ENCODE data around the gene LRRTM3.

LRRTM3 gene

GRCh38 chr10:66940965-66941364 lies 15.1 kb downstream of the LRRTM3 start:
- DNase-seq, result no peak

GRCh38 chr10:66941491-66941890 lies 15.7 kb downstream of the LRRTM3 start:
- no peak for DNase-seq

DNA sequence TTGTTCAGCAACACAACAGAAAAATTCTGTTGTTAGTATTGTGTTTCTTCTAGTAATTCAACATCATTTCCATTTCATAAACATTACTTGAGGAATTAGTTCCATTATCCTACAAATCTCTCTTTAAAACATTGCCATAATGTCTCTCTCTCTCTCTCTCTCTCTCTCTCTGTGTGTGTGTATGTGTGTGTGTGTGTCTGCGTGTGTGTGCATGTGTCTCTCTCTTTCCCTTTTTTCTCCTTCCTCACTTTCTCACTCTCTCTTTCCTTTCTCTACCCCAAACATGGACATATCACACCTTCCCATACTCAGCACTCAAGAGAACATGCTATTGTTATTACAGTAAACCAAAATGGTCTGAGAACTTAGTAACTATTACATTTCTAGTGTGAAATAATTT lies 16.6 kb downstream of the LRRTM3 start:
- no peak for DNase-seq

GRCh38 chr10:66943590-66943989 lies 17.8 kb downstream of the LRRTM3 start:
- no peak for DNase-seq

GRCh38 chr10:66951896-66952295 lies 26.1 kb downstream of the LRRTM3 start:
- no peak for DNase-seq

GRCh38 chr10:66958466-66958865 lies 32.6 kb downstream of the LRRTM3 start:
- no peak for DNase-seq

DNA sequence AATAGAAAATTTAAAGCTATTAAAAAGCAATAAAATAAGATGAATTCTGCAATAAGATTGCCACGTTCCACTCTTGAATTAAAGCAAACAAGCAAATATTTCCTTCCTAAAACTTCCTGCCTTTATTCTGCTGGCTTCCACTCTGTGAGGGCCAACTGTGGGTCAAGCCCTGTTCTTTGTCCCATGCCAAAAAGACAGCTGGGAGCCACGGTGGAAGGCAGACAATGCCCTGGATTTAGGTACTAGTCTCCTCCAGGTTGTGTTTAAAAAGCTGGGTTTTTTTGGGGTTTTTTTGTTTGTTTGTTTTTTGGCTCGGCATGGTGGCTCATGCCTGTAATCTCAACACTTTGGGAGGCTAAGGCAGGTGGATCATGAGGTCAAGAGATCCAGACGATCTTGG lies 39.1 kb downstream of the LRRTM3 start:
- no peak for DNase-seq

GRCh38 chr10:66980246-66980815 lies 54.5 kb downstream of the LRRTM3 start:
- no peak for DNase-seq

DNA sequence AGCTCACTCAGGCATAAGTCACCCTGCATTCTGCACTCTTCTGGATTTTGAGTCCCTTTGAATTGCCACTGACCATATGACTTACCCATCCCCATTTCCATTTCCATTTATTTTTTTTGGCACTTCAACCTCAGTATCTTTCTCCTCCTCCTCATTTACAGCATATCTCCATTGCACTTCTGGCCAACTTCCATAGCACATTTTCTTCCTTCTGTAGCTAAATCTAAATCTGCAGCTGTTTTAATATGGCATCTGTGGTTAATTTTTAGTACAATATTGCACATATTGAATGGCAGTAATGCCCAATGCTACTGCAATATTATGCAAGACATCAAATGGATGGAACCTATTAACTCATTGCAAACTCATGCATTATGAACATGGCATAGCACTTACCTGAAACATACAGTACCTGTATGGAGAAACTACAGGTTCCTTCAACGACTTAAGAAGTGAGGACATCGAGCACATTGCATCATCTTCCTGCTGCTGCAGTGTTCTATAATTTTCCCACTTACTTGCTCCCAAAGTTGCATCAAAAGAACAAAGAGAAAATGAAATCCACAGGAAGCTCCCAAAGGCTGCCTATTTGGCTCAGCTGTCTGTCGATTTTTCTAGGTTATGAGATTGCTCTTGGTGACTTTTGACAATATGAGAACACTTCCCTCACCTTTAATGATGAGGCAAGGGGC lies 55.7 kb downstream of the LRRTM3 start:
- DNase-seq, result no peak

DNA sequence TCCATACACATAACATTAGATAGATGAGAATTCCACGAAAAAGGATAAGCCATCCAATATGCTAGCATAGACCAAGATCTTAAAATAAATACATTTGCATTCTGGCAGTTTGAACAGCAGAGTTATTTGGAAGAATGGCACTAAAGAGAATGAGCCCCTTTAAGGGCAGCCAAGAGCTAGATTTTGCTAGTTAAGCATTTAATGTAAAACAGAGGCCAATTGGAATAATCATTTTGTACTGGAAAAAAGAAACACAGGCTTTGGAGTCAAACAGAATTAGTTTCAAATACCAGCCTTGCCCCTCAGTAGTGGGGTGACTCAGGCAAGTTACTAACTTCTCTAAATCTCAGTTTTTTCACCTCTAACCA lies 56.2 kb downstream of the LRRTM3 start:
- DNase-seq, result no peak

- DNase-seq, result no peak
Observed at GRCh38 chr10:66982792-66983474, 57.1 kb downstream of the LRRTM3 start.

DNA sequence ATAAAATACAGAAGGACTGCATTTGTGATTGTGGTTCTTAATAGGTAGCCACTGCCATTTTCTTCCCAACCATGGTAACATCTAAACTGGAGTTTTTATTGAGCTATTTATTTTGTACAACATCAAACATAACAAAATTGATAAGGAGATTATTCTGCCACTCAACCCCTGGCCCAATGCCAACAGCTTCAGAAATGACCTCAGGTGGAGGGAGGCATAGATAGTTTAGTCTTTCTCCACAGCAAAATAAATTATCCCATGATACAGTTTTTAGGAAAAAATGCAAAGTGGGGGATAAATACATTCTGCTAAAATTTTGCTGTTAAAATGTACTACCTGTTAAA lies 57.6 kb downstream of the LRRTM3 start:
- no peak for DNase-seq

- DNase-seq, result no peak
Observed at GRCh38 chr10:66990143-66990830, 64.5 kb downstream of the LRRTM3 start.

- DNase-seq, result no peak
Observed at GRCh38 chr10:66996996-66997395, 71.2 kb downstream of the LRRTM3 start.

DNA sequence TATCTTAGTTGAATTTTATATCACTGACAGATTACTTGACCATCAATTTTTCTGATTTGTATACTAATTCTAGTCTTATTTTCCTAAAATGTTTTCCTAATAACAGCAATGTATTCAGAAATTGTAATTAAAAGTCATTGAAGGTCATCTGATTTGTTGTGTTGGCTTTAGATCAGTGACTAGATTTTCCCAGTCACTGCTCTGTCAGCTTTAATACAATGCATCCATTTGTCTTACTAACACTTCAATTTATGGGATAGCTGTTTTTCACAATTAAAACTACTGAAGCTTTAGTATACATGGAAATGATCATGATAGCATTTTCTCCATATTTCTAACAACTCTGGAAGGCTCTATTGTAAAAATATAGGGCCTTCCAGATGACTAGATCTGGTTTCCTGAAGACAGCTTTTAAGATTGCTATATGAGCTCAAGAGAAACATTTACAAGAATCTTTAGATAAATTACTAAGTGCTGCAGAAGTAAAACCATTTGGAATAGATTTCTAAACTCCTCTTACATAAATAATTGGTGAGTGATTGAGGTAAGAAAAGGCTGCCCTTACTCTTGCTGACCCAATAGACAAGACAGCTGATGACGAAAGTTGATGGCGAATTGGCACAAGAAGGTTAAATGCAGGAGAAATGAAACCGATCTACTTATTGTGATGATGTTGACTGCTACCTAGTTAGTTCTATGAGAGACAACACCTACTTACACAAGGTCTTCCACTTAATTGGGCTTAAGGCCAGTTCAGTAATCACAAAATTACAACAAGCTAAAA lies 74.1 kb downstream of the LRRTM3 start:
- no peak for DNase-seq

- DNase-seq, result no peak
Observed at GRCh38 chr10:67004690-67005089, 78.9 kb downstream of the LRRTM3 start.

GRCh38 chr10:67005981-67006380 lies 80.1 kb downstream of the LRRTM3 start:
- DNase-seq, result no peak

DNA sequence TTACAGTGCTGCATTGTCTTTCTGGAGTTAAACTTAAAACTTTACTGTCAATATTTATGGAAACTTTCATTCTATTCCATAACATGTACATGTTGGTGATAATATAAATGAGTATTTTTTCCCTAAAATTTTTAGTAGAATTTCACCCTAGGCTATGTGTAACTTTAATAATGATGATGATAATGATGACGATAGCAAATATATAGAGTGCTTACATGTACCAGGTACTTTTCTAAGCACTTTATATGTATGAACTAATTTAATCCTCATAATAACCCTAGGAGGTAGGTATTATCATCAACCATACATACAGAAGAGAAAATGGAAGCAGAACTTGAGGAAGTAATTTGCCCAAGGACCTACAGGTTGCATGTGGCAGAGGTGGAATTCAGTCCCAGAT lies 85.6 kb downstream of the LRRTM3 start:
- DNase-seq, result no peak

DNA sequence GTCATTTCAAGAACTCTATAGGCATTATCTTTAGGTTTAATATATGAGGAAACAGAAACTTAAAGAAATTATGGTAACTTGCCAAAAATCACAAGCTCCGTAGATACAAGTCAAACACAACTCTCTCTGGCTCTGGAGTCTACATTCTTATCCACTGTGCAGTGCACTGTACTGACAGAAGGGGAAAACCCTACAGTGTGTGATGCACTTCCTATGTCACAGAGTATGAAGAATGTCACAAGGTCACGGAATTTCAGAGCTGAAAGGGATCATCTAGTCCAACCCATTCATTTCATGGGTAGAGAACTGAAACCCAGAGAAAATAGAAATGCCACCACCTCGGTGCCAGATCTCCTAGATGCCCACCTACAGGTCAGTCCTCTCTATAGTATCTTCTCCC lies 86.1 kb downstream of the LRRTM3 start:
- no peak for DNase-seq

DNA sequence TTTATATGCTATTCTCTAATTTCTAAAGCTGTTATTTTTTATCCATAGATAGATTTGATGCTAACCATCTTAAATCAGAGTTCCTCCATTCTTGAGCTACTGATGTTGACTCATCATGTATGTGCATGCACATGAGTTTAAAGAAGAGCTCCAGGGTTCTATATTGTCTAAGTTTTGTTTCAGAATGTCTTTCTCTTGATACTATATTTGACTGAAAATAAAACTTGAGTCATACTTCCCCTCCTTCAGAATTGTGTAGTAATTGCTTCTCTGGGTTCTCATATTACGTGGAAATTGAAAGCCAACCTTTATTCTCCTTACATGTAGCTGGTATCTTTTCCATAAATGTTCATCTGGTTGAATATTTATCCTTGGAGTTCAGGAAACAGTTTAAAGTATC lies 89.4 kb downstream of the LRRTM3 start:
- DNase-seq, result no peak

DNA sequence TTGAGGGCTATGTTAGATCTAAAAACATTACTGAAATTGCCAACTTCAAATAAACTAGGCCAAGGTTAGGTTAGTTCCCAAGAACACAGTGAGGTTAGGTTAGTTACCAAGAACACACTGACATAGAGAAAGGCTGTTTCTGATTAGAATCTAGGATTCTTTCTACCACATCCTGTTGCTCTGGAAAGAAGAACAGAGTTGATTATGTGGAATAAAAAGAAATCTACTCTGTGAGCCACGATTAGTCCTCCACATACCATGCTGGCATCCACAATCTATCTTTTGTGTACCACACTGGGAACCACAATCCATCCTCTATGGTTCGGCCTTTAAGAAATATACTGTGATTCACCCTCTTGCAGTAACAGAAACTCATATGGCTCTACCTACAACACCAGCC lies 91.4 kb downstream of the LRRTM3 start:
- DNase-seq, result no peak

GRCh38 chr10:67022099-67022498 lies 96.3 kb downstream of the LRRTM3 start:
- no peak for DNase-seq

DNA sequence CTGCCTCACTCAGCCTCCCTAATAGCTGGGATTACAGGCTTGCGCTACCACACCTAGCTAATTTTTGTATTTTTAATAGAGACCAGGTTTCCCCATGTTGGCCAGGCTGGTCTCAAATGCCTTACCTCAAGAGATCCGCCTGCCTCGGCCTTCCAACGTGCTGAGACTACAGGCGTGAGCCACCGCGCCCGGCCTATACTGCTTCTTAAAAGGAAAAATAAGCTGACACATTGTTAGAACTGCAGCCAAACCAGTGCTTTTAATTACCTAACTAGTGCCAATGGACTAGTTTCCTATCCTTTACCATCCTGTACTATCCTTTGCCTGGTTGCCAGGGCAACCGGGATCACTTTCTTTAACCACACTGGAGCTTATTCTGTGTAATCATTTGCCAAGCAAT lies 108.0 kb downstream of the LRRTM3 start:
- DNase-seq, result no peak

Measured in activated CD8-positive, alpha-beta memory T cell treated with anti-CD3 and anti-CD28 coated beads, Interleukin-2, amount 50 U/mL, for 48 hours (primary cell).